Liver (tissue), 9 donors: ENCODE measurements around the gene KLRC2. TPM values are rescaled to one million over a fixed set of nuclear protein-coding genes. Genes with fewer than 3 reads are reported as not detected.
"Not testable (repeated sequence)": the region's sequence is repeated elsewhere in the genome, so short reads cannot be mapped to it uniquely, and the experiment has no call there.

Experiments used
- DNase-seq: peaks from one replicate; pipeline ENCODE4 v3.0.0-alpha.2; 2017; ENCODE audit warnings: low spot score
- H3K27ac ChIP-seq, 2 donors: one replicate each; pipeline ENCODE4 v1.7.0; 2013; ENCODE audit warnings: inconsistent platforms in 2 of 2, low read length in 2 of 2, control low read depth in 1 of 2, low read depth in 1 of 2, mild to moderate bottlenecking in 1 of 2
- H3K27me3 ChIP-seq, 4 donors: one replicate each; pipeline versions ENCODE4 v1.6.1 to v1.7.0; 2013; ENCODE audit warnings: low read length in 3 of 4, inconsistent platforms in 1 of 4, mild to moderate bottlenecking in 1 of 4, moderate library complexity in 1 of 4; ENCODE audit not compliant: control insufficient read depth in 4 of 4, insufficient read depth in 4 of 4
- H3K36me3 ChIP-seq, 4 donors: one replicate each; pipeline versions ENCODE4 v1.6.1 to v1.7.0; 2013; ENCODE audit warnings: low read length in 3 of 4, mild to moderate bottlenecking in 3 of 4, low read depth in 1 of 4, moderate library complexity in 1 of 4; ENCODE audit not compliant: control insufficient read depth in 4 of 4, insufficient read depth in 3 of 4
- H3K4me1 ChIP-seq, 4 donors: one replicate each; pipeline versions ENCODE4 v1.6.1 to v1.7.0; 2013; ENCODE audit warnings: low read length in 3 of 4, mild to moderate bottlenecking in 3 of 4, moderate library complexity in 1 of 4; ENCODE audit not compliant: control insufficient read depth in 4 of 4, insufficient read depth in 4 of 4
- H3K4me3 ChIP-seq, 3 donors: one replicate each; pipeline versions ENCODE4 v1.6.1 to v1.7.0; 2013; ENCODE audit warnings: low read length in 3 of 3, control low read depth in 1 of 3, low read depth in 1 of 3, mild to moderate bottlenecking in 1 of 3
- H3K9ac ChIP-seq, 2 donors: one replicate each; pipeline ENCODE4 v1.7.0; 2013; ENCODE audit warnings: low read length in 2 of 2, mild to moderate bottlenecking in 2 of 2, moderate library complexity in 2 of 2, control low read depth in 1 of 2, low read depth in 1 of 2
- H3K9me3 ChIP-seq, 4 donors: one replicate each; pipeline versions ENCODE4 v1.6.1 to v1.7.0; 2013; ENCODE audit warnings: low read length in 3 of 4; ENCODE audit not compliant: control insufficient read depth in 4 of 4
- ATF3 ChIP-seq: IDR thresholded peaks from 2 replicates; pipeline ENCODE4 v1.6.1; 2016; ENCODE audit warnings: antibody characterized with exemption
- CTCF ChIP-seq: fragments of 150-350 bp; IDR thresholded peaks from 2 replicates; pipeline ENCODE4 v1.5.1; 2017; ENCODE audit warnings: improper control_type of control experiment, low read depth, low read length; ENCODE audit not compliant: missing input control
- FOXA1 ChIP-seq: IDR thresholded peaks from 2 replicates; pipeline ENCODE4 v1.6.1; 2016; ENCODE audit warnings: antibody characterized with exemption
- HNF4A ChIP-seq, 2 donors: conservative IDR thresholded peaks; 2 replicates each; pipeline ENCODE4 v1.6.1; 2016; ENCODE audit warnings: antibody characterized with exemption in 2 of 2, mild to moderate bottlenecking in 2 of 2
- HNF4G ChIP-seq: IDR thresholded peaks from 2 replicates; pipeline ENCODE4 v1.6.1; 2016; ENCODE audit warnings: antibody characterized with exemption
- JUND ChIP-seq, 2 donors: IDR thresholded peaks; 2 replicates each; pipeline ENCODE4 v1.6.1; 2016; ENCODE audit warnings: antibody characterized with exemption in 2 of 2
- NR2F2 ChIP-seq: IDR thresholded peaks from 2 replicates; pipeline ENCODE4 v1.6.1; 2016; ENCODE audit warnings: antibody characterized with exemption
- RAD21 ChIP-seq, 2 donors: IDR thresholded peaks; 2 replicates each; pipeline ENCODE4 v1.6.1; 2016; ENCODE audit warnings: antibody characterized with exemption in 2 of 2, mild to moderate bottlenecking in 2 of 2
- SP1 ChIP-seq: IDR thresholded peaks from 2 replicates; pipeline ENCODE4 v1.6.1; 2018; ENCODE audit warnings: antibody characterized with exemption, mild to moderate bottlenecking
- TAF1 ChIP-seq: conservative IDR thresholded peaks from 2 replicates; pipeline ENCODE4 v1.6.1; 2016; ENCODE audit warnings: antibody characterized with exemption, mild to moderate bottlenecking
- YY1 ChIP-seq: IDR thresholded peaks from 2 replicates; pipeline ENCODE4 v1.6.1; 2016; ENCODE audit warnings: antibody characterized with exemption, mild to moderate bottlenecking
- ZBTB33 ChIP-seq: IDR thresholded peaks from 2 replicates; pipeline ENCODE4 v1.6.1; 2016; ENCODE audit warnings: antibody characterized with exemption
- WGBS: extraction: QIAGEN DNeasy Blood & Tissue Kit; methylation state at CpG from one replicate; pipeline ENCODE4 v1.1.7; 2013; 5-methylcytosine and 5-hydroxymethylcytosine counted together
- polyA plus RNA-seq, 2 donors: library from polyadenylated mRNA; stranded (reverse) in 1 of 2; unstranded in 1 of 2; fragments of 200-250 nt in 1 of 2; fragments of >200 nt in 1 of 2; fragmentation: Nextera tagmentation in 1 of 2; extraction: Ambion mirVana in 1 of 2; gene quantifications; one replicate each; pipeline versions ENCODE4 v1.2.1 to v1.2.3, GENCODE V29; 2013 to 2015
- total RNA-seq, 2 donors: library from RNA; depleted of rRNA; stranded (reverse); fragments of >200 nt; gene quantifications; one replicate each; pipeline ENCODE4 v1.2.3, GENCODE V29; 2014
- donor health status: healthy.
- donor health status: healthy.
- donor health status: healthy.
- donor health status: healthy.
- donor health status: healthy.

The KLRC2 gene
- total and polyA plus RNA-seq, 4 donors: 0.13 to 1.5 (median 0.28) TPM

GRCh38 chr12:10398168-10398567 is 37.6 kb downstream of the KLRC2 start:
- no peak overlapping the region for H3K9ac ChIP-seq
- H3K27me3 ChIP-seq: peaks cover 0 to 6% (median 0%) of the 10 kb centered on the region in 4 donors
- no peak for TF ChIP-seq NR2F2
- TF ChIP-seq TAF1: no peak
- TF ChIP-seq CTCF: no peak
- no peak for TF ChIP-seq HNF4A (conservative IDR thresholded peaks at IDR 0.05)
- no peak for TF ChIP-seq FOXA1
- TF ChIP-seq SP1: no peak
- TF ChIP-seq HNF4G: no peak
- TF ChIP-seq JUND (IDR thresholded peaks at IDR 0.05): no peak
- no peak for TF ChIP-seq ATF3
- TF ChIP-seq RAD21 (IDR thresholded peaks at IDR 0.05): no peak
- no peak for TF ChIP-seq ZBTB33
- H3K27ac ChIP-seq: no peak overlapping the region
- no peak overlapping the region for H3K4me3 ChIP-seq
- no peaks in the 10 kb centered on the region for H3K4me1 ChIP-seq
- no peak for DNase-seq
- 85% methylated on average over 2 of the region's 2 CpGs for WGBS
- no peaks in the 10 kb centered on the region for H3K9me3 ChIP-seq
- no peaks in the 10 kb centered on the region for H3K36me3 ChIP-seq

- H3K4me3 ChIP-seq: no peak overlapping the region
- no peak overlapping the region for H3K9ac ChIP-seq
- DNase-seq: no peak
- WGBS: 65% methylated on average over 2 of the region's 2 CpGs
- H3K27ac ChIP-seq: no peak overlapping the region
- peaks cover 0 to 6% (median 0%) of the 10 kb centered on the region in 4 donors for H3K27me3 ChIP-seq
- H3K9me3 ChIP-seq: no peaks in the 10 kb centered on the region
- H3K36me3 ChIP-seq: no peaks in the 10 kb centered on the region
- TF ChIP-seq ZBTB33: no peak
- no peak for TF ChIP-seq YY1
- H3K4me1 ChIP-seq: no peaks in the 10 kb centered on the region
Measured at GRCh38 chr12:10397296-10397695, 38.5 kb downstream of the KLRC2 start.

- H3K36me3 ChIP-seq, DNase-seq, H3K27me3 ChIP-seq, H3K9me3 ChIP-seq, H3K9ac ChIP-seq, H3K4me1 ChIP-seq, H3K4me3 ChIP-seq, H3K27ac ChIP-seq: not testable (repeated sequence)
- WGBS: 85% methylated on average over 15 of the region's 15 CpGs
Measured at GRCh38 chr12:10396176-10396575, 39.6 kb downstream of the KLRC2 start.
